ENCODE measurements around the gene GSTT4.
"Not testable (repeated sequence)": the region's sequence is repeated elsewhere in the genome, so short reads cannot be mapped to it uniquely, and the experiment has no call there.

Gene GSTT4

GRCh38 chr22:23966568-23966967 lies 38.7 kb downstream of the GSTT4 start, which contains the start of gene DDTL:
Gene DDTL, plus strand, starts transcription at chr22:23966888. Its CDS starts 27 bp downstream, at chr22:23966915.
- TF ChIP-seq SIN3A (IDR thresholded peaks at IDR 0.05; ENCODE audit: borderline replicate concordance, insufficient read depth, low read length); TAF1 (IDR thresholded peaks at IDR 0.05; ENCODE audit: borderline replicate concordance, insufficient read depth, low read length); POLR2AphosphoS5 (IDR thresholded peaks at IDR 0.05; ENCODE audit: low read depth, low read length): not testable (repeated sequence)

- not testable (repeated sequence) for TF ChIP-seq TAF1 (IDR thresholded peaks at IDR 0.05; ENCODE audit: borderline replicate concordance, insufficient read depth, low read length); SIN3A (IDR thresholded peaks at IDR 0.05; ENCODE audit: borderline replicate concordance, insufficient read depth, low read length); POLR2AphosphoS5 (IDR thresholded peaks at IDR 0.05; ENCODE audit: low read depth, low read length)
These were observed 44.0 kb downstream of the GSTT4 start, which contains the start of gene GSTT2B for GRCh38 chr22:23961084-23961771. Gene GSTT2B, minus strand, starts transcription at chr22:23961195. Its CDS starts 64 bp downstream, at chr22:23961131.

Data from PFSK-1 (cell line).